Hepatic stellate cell (primary cell): ENCODE results near the gene FAM170B.

Experiments
- DNase-seq: peaks from one replicate; pipeline ENCODE4 v3.0.0; 2011; ENCODE audit warnings: low spot score

FAM170B gene

DNA sequence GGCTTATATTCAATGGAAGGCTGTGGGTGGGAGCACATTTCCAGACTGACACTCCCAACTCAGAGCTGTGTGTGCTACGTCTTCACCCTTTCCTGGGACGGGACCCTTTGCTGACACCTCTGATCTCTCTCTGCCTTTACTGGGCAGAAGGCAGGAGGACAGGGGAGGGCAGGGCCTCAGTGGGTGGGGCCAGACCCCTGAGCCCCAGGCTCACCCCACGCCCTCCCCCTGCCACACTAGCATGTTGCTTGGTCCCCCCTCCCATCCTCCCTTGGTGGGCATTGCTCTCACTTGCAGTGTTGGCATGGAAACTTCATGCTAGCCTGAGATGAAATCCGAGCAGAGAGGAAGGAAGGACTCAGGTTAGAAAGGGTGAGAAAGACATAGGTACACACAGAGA lies 36.0 kb upstream of the FAM170B start:
- no peak for DNase-seq

DNA sequence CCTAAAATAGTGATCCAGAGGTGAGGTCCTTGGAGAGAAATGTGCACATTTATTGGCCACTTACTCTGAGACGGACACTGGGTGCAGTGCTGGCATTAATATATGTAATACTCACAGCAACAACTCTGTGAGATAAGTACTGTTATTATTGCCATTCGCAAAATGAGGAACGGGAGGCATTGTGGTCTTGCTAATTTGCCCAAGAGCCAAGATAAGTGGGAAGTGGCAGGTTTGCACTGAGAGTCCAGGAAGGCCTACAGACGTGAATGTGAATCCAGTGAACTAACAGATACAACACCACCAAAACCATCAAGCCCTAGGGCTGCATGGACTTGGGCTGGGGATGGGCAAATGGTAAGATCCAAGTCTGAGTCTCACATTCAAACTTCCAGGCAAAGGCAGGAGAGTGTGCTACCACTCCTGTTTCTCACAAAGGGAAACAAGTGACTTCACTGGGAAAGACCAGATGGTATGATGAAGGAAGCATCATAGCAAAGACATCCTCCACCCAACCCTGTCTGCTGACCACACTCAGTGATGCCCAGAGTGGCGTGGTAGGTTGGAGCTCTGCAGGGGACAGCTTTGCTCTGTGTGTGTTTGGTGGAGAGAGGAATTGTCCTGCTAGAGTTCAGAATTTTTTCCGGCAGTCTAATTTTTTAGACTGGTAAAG lies 35.1 kb upstream of the FAM170B start:
- no peak for DNase-seq

DNA sequence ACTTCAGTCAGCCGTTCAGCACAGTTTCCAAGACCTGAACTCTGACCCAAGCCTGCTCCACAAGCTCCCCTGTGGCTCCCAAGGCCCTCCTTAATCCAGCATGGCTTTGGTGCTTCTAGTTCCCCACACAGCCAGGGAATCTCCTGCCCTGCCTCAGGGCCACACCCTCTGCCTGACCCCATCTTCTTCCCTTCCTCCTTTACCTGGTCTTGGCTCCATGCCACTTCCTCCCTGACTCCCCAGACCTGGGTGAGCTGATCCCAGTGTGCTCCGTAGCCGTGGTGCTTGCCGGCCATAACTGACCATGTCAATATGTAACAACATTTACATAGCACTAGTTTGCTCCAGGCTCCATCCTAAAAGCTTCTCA lies 34.3 kb upstream of the FAM170B start:
- no peak for DNase-seq

DNA sequence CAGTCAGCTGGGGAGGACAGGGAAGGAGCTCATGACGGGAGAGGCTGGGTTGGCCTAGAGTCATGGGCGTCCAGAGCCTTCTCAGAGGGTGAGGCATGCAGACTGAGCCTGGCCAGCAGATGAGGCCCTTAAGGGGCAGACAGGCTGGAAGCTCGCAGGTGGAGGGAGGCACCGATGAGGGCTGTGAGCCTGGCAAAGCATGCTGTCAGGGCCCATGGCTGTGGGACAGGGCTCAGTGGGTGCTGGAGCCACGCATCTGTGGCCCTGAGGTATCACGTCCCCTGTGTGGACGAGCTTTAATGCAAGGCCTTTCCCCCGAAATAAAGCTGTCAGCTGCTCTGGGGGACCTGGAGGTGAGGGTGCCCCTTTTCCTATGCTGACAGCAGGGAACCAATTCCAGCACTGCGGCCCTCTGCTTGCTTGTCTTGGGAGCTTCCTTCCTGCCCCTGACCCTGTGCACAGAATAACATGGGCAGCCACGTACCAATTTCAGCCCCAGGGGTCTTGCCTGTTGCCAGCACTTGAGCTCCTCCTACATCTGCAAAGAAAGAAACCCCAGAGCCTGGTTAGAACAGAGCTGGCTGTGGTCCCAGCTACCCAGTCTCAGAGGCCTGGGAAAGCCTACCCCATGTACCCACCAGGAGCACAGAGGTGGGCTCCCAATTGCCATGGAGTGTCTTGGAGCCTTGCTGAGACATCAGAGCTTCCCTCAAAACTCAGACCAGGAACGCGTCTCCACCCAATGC lies 33.8 kb upstream of the FAM170B start:
- no peak for DNase-seq

DNA sequence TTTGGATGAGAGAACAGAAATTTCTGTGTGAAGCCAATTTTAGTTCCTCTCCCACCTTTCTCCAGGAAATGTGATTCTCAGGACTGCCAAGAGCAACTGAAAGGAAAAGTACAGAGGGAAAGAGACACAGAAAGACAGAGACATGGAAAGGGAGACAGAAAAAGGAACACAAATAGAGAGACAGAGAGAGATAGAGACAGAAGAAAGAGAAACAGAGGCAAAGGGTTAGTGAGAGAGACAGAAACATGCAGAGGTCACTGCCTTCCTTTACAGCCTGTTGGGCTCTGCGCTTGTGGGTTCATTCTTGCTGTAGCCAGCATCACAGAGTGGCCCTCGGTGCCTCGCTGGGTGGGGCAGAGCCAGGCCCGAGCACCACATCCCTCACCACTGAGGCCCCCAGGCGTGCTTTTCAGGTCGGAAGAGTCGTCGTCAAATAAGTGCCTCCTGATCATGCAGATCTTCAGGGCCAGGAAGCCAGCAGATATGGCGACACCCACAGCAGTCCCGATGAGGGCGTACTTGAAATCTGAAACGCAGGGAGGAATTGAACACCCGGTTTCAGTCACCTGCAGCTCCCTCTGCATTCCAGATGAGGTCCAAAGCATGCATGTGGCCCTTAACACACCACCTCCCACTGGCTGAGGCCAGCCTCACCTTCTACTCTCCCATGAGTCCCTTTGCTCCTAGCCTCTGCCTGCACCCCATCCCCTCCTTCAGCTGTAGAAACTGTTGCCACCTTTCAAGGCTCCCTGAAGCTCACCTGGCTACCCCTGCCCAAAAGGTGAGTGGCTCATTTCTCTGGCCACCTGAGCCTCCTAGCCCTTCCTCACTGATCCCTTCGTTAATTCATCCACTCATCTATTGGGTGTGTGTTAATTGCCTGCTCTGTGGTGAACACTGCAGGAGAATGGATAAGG lies 32.9 kb upstream of the FAM170B start:
- no peak for DNase-seq

DNA sequence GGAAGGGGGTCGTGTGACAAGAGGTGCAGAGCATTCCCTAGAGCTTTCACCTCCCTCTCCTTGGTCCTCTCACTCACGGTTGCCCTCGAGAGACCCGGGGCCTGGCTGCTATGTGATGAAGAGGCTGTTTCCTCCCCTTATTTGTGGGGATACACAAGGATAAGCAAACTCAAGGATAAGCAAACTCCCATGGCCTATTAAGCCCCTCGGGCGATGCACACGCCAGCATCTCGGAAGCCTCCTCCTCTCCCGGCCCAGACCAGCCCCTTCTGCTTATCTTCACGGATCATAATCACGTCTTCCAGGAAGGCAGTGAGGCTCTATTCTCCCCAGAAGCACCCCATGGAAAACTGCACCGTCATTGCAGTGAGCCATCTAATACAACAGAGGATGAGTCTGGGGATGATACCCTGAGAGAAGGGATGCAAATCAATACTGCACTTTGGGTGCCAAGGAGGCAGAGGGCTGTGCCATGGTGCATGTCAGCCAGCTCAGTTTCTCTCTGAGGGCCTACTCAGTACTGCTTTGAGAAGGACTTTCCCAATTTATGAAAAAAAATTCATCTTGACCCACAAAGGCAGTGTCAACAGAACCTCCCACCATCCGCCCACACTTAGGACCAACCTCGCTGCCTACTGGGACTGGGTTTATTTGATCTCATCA lies 32.1 kb upstream of the FAM170B start:
- no peak for DNase-seq

DNA sequence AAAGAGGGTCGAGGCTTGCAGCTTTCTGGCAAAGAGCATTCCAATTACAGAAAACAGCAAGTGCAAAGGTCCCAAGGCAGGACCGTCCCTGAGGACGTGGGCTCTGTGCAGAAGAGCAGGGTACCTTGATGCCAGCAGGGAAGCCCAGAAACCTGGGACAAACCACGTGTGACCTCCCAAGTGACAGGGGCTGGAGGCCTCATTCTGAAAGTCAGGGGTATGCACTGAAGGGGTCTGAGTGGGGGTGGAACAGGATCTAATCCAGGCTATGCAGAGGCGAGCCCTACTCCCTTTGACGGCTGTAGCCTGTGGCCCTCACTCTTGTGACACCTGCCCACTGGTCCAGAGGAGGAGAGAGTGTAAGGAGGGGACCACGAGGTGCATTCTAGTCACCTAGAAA lies 31.4 kb upstream of the FAM170B start:
- DNase-seq, result no peak

DNA sequence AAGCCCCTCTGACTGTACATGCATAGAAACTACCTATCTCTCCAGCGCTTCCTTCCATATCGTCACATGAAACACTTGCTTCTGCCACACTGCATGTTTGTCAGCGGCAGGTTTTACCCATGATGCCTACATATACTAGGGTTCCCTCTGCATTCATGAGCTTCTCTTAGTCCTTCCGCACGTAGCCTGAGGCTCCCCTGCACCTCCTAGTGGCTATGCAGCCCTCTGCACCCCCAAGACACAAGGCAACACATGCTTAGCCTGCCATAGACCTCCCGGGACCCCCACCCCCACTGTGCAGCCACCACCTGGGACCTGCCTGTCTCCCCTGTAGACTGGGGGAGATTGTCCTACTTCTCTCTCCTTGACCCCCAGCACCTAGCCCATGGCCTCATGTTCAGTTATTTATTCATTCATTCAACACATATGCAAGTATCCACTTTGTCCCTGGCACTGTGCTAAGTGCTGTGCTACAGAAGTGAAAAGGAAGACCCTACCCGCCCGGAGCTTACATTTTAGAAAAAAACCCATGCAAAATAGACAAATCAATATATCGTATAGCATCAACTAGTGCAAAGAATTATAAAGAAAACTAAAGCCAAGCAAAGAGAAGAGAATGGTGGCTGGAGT lies 30.9 kb upstream of the FAM170B start:
- peak; percentile 24 for DNase-seq

DNA sequence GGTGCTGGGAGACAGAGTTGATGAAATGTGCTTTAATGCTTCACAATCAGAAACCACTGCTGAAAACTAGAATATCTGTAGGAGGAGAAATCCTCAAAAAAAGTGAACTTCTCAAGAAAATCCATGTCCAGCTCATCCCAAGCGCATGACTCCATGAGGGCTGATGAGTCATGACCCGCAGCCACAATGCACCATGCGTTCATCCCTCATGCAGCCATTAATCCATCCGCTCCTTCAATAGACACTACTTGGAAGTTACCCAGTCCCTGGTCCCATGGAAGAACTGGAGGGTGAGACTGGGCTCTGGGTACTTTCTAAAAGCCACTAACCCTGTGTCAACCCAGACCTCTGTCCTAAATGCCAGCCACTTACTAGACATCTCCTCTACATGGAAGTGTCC lies 29.9 kb upstream of the FAM170B start:
- peak; percentile 38 for DNase-seq

DNA sequence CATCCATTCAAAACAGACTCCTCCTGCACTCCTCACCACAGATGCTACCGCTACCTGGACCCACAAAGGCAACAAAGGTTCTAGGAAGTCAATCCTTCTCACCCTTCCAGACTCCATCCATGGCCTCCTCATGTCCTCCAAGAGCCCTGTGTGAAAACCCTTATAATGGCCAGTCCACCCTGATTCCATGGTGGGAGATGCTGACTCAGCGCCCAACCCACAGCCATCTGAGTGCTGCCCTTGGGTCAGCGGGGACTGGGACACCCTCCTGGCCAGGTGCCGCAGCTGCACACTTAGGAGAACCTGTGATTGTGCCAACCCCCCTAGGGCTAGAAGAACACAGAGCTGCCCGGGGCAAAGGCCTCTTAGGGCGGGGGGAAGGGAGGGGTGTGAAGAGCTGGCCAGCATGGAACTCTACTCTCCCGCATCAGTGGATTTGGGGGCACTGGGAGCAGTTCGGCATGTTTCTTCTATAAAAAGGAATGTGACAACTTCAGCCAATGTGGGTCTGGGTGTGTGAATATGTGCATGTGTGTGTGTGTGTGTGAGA lies 29.0 kb upstream of the FAM170B start:
- no peak for DNase-seq

DNA sequence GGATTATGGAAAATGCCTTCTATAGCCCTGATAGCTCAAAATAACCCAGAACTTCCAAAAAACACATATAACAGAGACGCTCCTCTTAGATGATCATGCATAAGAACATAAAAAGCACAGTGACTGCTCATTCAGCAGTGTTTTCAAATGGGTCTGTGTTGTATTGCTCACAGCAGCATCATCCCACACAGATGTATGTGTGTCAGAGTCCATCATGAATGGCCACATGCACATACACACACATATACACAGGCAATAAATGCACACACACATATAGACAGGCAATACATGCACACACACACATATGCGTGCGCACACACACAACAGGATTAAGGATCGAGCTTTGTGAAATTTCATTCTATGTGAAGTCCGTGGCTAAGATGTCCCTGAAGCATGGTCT lies 28.2 kb upstream of the FAM170B start:
- DNase-seq, result no peak

DNA sequence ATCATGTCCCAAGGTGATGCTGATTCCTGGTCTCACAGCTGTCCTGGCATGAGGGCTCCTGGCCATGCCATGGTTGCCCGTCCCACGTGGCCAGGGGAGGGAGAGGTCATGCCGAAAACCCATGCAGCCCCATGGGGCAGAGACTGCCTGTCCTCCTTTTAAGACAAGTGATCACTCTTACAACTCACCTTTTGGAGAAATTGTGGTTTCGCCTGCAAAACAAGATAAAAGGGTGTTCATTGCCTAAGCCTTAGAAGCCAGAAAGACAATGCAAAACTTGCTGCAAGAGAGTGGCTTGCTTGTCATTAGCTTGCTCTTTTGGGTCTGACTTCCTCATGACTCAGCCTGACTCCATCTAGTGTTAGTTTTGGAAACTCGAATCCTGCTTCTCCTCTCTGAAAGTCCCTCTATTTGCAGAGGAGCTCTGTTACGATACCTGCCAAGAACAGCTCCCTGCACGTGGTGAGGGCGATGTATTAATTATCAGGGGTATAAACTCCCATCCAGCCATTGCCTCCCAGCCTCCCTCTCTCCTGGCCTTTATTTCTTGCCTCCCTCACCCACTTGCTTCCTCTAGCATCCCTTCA lies 27.7 kb upstream of the FAM170B start:
- DNase-seq, result peak; percentile 34

DNA sequence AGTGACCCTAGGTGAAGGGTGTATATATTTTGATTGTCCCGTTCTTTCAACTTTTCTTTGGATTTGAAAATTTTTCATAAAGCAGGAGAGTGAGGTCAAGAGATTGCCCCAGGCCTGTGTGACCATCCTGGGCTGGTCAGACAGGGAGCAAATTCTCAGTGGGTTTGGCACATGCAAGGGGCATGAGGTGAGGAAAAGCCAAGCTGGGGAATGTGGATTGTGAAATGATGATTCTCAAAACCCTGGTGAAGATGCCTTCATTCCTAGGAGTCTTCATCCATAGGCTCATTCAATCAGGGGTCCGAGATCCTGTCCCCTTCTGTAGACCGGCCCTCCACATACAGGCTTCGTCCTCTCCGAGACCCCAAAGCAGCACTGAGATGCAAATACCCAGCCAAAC lies 27.0 kb upstream of the FAM170B start:
- no peak for DNase-seq

DNA sequence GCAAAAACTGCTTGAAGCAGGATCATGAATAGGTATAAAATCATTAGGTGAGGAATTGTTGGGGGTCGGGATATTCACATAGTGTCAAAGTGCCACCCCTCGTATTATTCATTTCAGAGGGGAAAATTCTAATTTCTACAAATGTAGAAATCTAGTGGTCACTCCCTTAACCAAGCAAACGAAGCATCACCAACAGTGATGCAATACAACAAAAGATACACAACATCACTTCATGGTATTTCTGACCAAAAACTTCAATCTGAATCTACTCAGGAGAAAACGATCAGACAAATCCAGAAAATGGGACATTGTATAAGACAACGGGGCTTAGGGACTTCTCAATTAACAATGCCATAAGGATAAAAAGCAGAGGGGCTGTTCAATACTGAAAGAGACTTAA lies 26.3 kb upstream of the FAM170B start:
- no peak for DNase-seq

DNA sequence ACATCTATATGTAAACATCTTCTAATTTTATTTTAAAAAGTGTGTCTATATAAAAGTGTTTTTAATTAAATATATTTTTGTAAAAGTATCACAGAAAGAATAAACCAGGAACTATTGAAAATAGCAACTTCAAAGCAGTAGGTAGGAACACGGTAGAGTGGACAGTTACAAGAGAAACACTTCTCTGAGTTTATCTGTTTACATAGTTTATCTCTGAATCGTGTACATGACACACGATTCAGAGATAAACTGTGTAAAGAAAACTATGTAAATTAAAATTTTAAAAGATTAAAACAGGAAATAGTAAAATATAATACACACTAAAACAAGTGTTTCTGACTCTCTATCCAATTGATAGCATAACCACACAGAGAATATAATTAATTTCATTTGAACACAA lies 25.1 kb upstream of the FAM170B start:
- no peak for DNase-seq

DNA sequence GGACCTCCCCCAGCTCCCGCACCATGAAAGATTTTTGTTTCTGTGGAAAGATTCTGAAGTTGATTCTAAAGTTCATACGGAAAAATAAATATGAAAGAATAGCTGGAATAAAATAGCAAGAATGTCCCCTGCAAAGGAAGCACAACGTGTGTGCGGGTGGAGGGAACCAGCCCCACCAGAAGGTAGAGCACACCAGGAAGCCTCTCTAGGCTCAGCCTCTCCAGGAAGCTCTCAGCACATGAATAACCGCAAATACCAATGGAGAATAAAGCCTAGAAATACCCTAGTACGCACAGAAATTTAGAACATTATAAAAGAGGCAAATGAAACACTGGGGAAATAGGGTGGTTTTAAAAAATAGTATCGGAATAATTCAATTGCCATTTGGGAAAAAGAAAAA lies 24.6 kb upstream of the FAM170B start:
- no peak for DNase-seq

DNA sequence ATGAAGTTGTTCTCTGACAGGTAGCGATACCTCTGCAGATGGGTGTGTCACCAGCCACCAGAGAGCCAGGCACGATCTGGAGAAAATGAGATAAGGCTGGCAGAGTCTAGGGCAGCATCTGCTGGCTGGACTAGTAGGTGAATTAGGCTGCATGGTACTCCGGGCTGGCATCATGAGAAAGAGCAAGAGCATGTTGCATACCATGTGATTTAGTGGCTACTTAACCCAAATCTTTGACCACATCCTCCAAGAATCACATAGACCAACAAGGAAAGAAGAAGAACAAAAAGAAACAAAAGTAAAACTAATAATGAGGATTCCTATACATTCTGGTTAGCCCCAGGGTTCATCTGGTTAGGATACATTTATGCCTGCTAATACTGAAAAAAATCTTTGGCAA lies 23.4 kb upstream of the FAM170B start:
- DNase-seq, result no peak

DNA sequence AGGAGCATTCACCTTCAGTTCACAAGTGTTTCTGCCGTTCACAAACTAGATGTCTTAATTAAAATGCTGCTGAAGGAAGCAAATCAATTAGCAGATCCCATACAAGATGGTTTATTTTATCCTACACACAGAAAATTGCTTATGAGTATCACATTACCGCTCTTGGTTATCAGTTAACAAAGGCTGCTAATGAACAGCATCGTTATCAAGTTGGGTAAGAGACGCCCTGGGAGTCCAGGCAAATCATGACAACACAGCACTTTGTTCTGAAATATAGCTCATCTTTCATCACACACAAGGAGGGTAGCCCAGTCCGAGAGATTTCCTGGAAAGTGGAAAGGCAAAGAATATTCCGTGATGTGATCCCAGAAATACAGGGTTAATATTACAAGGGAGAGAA lies 20.8 kb upstream of the FAM170B start:
- DNase-seq, result no peak

DNA sequence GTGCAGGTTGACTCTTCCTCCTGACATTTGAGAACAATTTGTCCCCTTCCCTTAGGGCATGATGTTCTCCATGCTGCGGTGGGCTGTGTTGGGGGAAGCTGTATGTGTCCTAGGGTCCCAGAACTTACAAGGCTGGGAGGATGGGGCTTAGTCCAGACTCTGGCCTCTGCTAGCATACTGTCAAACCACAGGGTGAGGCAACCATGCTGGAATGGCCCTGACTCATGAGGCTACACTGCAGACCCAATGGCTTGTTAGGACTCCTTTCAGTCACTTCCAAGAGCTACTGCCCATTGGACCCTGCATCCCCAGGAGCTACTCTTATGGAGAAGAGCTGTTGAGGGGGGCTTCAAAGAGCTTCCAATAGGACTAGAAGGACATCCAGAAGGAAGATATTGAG lies 20.1 kb upstream of the FAM170B start:
- DNase-seq, result no peak

DNA sequence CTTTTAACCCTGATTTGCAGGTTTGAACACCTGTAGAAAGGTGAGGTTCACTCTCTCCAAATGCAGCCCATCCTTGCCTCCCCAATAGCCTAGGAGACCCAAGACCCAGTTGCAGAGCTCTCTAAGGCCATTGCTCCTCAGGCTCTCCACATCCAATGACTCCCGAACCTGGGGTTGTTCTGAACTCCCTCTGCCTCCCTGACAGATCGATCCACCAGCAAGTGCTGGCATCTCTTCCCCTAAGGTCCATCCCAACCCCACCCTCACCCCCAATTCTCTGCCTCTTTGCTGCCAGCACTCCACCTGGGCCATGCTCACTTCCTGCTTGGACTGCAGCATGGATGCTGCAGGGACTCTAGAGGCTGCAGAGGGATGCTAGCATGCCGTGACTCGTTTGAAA lies 19.3 kb upstream of the FAM170B start:
- no peak for DNase-seq

DNA sequence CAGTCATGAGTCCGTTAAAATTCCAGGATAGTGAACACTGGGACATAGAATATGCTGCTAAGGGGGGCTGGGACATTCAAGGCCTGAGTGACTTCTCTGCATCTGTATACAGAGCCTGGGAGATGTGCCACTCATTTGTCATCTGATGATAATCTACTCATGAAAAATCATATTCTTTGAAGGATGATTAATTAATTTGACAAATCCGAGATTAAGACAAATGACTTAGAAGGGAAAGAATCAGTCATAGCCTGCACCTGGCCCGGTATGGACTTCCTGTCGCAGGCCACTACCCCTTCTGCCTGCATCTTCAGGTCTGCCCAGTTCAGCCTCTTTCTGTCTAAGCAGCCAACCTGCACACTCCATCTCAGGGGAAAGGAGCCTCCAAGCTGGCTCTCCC lies 18.8 kb upstream of the FAM170B start:
- no peak for DNase-seq
